HEK293T (cell line): ENCODE data around the gene TMEM200A.

Experiments
- BHLHE40 ChIP-seq: fragments of 450-650 bp; IDR thresholded peaks from 2 replicates; pipeline ENCODE4 v1.6.1; 2016; ENCODE audit warnings: mild to moderate bottlenecking, moderate library complexity, borderline replicate concordance
- FOXA1 ChIP-seq: fragments of 450-650 bp; IDR thresholded peaks from 2 replicates; pipeline ENCODE4 v1.6.1; 2016; ENCODE audit warnings: mild to moderate bottlenecking
- FOXK2 ChIP-seq: fragments of 450-650 bp; IDR thresholded peaks from 2 replicates; pipeline ENCODE4 v1.6.1; 2016; ENCODE audit warnings: mild to moderate bottlenecking
- LEF1 ChIP-seq: fragments of 450-650 bp; IDR thresholded peaks from 2 replicates; pipeline ENCODE4 v1.6.1; 2017; ENCODE audit warnings: mild to moderate bottlenecking, borderline replicate concordance
- SP1 ChIP-seq: fragments of 450-650 bp; IDR thresholded peaks from 2 replicates; pipeline ENCODE4 v1.6.1; 2017
- SUZ12 ChIP-seq: fragments of 450-650 bp; IDR thresholded peaks from 2 replicates; pipeline ENCODE4 v1.6.1; 2016; ENCODE audit warnings: mild to moderate bottlenecking

- TF ChIP-seq BHLHE40 (no peak), SUZ12 (no peak), LEF1 (no peak), FOXK2 (no peak), SP1 (no peak), FOXA1 (no peak)
Measured at GRCh38 chr6:130357436-130357835, 8.4 kb upstream of the TMEM200A start.
